GM20431 (cell line): ENCODE data around the gene CCDC187.

Experiments
- in situ Hi-C: fragments of 300-500 bp; cut with MseI, MboI; formaldehyde crosslinking; loops from one replicate; pipeline ENCODE4 v1.15.0; 2020; ENCODE audit warnings: low sequenced_read_pairs; ENCODE audit not compliant: unreplicated experiment

The CCDC187 gene

DNA sequence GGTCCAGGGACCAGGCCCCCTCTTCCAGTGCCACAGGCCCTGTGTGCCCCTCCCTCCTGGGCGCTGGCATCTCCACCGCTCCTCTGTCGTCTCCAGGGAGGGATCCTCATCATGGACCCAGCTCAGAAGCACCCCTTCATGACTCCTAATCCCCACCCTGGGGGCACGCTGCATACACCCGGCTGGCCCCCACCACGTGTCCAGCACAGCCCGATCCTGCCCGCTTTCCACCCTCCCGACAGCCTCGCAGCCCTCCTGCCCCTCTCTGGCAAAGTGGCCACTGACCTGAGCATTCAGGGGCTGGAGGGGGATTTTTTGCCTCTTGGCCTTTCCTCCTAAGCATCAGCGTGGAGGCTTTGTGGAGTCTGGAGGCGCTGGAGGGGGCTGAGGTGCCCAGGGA lies 1.4 kb downstream of the CCDC187 start:
- in situ Hi-C loops, result no loop called here

- in situ Hi-C loops, result no loop called here
Measured at GRCh38 chr9:136300866-136301265, 3.0 kb downstream of the CCDC187 start.

GRCh38 chr9:136300016-136300545 lies 3.8 kb downstream of the CCDC187 start:
- in situ Hi-C loops, result no loop called here

- in situ Hi-C loops, result no loop called here
Measured at GRCh38 chr9:136299541-136299940, 4.4 kb downstream of the CCDC187 start.

DNA sequence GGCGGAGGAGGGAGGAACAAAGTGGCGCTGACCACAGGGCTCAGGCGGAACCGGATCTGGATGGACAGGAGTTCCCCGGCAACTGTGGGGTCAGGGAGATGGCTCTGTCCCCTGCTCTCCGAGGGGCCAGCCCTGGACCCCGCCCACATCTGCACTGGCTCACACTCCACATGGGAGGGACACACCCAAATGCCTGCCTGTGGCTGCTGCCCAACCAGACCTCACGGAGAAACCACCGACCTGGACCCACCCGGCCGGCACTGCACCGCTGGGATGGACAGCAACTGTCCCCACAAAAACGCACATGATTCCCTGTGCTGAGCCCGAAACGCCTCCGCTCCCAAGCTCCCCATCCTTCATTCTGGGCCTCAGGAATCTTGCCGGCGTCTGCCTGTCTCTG lies 4.8 kb downstream of the CCDC187 start:
- in situ Hi-C loops, result no loop called here

DNA sequence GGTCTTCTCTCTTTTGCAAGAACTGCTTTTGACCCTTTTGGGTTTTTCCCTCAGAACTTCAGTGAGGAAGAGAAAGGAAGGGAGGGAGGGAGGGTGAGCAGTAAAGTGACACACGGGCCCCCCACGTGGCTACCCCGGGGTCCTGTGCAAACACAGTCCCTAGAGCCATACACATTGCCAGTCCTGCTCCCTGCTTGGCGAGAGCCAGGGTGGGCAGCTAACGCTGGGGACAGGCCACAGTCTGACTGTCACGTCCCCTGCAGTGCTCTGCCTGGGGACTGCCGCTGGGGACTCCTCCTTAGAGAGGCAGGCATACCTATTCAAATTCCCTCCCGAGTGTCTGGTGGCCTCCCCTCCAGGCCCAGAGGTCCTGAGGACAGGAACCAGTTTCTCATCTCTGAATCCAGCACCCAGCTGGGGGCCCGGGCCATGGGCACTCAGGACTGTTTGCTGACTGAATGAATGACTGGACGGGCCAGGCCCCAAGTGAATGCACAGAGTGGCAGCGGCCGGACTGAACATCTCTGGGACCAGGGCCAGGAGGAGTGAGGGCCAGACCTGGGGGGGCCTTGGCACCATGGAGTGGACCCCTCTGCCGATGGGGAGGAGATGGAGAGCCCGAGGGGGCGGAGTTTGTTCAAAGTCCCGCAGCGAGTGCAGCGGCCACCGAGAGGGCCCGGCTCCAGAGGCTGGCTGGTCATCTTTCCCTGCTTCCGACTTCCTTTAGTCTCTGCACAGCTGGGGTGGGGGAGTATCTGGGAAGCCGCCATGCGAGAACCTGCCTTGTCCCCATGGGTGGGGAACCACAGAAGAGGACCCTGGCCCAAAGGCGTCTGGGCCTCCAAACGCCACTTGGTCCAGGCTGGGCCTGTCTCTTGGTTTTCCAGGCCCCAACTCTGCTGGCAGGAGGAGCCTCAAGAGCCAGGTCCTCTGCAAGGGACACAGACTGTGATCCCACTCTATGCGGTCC lies 5.8 kb downstream of the CCDC187 start:
- in situ Hi-C loops, result no loop called here

GRCh38 chr9:136297016-136297691 lies 6.7 kb downstream of the CCDC187 start:
- in situ Hi-C loops, result no loop called here

- in situ Hi-C loops, result no loop called here
Measured at GRCh38 chr9:136296434-136297015, 7.4 kb downstream of the CCDC187 start.

- in situ Hi-C loops, result no loop called here
Measured at GRCh38 chr9:136295542-136296433, 8.1 kb downstream of the CCDC187 start.

GRCh38 chr9:136295055-136295454 lies 8.8 kb downstream of the CCDC187 start:
- in situ Hi-C loops, result no loop called here

DNA sequence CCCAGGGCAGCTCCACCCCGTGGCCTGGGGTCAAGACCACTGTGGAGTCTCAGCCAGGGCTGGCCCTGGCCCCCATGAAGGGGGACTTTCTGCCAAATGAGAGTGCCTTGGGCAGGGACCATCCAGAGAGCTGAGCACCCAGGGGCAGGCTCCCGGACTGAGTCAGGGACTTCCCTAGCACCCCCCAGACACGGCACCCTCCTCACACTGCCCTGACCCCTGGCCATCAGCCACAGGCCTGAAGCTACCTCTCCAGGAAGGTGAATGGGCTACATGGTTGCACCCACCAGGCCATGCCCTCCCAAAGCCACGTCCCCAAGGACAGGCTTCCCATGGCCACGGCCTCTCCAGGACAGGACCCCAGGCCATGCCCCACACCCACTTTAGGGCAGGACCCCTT lies 9.5 kb downstream of the CCDC187 start:
- in situ Hi-C loops, result no loop called here

DNA sequence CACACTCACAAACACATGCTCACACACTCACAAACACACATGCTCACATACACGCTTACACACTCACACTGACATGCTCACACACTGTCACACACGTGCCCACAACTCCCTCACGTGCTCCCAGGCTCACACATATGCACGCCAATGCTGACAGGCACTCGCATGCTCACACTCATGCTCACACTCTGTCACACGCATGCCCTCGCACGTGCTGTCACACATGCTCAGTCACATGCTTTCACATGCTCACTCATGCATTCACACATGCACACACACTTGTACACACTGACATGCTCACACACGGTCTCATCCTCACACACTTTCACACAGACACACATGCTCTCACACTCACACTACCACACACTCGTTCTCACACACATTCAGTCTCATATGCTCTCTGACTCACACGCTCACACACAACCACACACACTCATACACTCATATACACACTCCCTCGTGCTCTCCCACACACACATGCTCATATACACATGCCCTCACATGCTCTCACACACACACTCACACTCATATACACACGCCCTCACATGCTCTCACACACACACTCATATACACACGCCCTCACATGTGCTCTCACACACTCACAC lies 10.3 kb downstream of the CCDC187 start:
- in situ Hi-C loops, result no loop called here

GRCh38 chr9:136292591-136293448 lies 11.1 kb downstream of the CCDC187 start:
- in situ Hi-C loops, result no loop called here

DNA sequence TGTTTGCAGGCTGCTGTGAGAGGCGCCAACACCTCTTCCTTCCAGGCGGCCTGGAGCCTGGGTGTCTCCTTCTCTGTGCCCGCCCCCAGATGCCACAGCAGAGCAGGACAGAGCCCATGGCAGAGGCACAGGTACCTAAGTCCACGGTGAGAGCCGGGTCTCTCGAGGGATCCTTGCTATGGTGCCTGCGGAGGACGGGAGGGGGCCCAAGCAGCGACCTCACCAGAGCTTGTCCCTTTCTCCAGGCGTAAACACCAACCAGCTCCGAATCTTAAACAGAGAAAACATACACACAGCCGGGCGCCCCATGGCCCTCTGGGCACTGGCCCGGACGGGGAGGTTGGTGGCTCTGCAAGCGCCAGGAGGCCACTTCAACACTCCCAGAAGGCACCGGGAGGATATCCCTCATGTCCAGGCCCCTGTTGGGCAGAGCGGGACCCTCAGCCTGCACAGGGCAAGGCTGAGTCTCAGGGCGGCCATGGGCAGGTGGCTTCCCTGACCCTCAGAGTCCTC lies 11.8 kb downstream of the CCDC187 start:
- in situ Hi-C loops, result no loop called here

DNA sequence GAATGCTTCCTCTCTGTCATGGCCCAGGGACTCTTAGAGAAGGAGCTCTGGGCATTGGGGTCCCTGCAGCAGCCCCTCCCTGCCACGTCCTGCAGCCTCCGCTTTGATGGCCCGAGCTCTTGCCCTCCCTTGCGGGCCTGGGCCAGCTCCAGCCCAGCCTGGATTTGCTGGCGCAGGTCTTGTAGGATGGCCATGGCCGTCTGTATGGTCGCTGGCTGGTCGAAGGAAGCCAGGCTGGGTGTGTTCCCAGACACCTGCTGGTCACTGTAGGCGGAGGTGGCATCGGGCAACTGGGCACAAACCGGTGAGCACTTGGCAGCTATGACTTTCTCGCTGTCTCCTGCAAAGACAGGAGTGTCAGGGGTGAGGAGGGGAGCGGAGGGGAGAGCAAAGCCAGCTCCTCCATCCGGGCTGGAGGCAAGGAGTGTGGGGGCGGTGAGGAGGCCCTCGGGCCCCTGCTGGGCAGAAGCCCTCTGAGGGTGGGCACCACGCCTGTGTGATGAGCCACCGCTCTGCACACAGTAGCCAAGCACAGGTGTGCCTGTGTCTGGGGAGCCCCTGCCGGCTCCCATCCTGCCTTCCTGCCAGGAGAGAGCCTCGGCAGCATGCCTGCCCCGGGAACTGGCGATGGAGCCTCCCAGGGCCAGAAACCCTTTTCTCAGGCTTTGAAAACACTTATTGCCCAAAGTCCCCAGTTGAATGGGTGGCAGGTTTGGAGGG lies 12.4 kb downstream of the CCDC187 start:
- in situ Hi-C loops, result no loop called here

DNA sequence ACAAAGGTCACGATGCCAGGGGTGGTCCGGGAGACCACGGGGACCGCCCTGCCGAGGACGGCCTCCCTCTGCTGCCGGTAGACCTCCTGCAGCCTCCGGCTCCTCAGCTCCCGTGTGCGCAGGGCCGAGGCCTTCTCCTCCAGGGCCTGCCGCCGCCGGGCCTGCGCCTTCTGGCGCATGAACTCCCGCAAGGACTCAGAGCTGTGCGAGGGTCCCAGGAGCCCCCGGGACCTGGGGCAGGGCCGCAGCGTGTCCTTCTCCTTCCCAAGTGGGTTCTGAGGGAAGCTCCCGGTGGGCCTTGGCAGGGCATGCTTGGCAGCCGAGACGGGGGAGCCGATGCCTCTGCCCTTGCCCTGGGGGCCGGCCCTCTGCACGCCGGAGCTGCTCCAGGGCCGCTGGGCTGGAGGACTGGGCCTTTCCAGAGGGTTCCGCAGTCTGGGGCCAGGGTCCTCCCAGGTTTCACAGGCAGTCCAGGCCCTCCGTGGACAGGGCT lies 13.3 kb downstream of the CCDC187 start:
- in situ Hi-C loops, result no loop called here
